NOMO-1 treated with dmso at 0.1 percent for 144 hours (cell line): ENCODE results near the gene SEC61A2.

Experiments
- DNase-seq: peaks from one replicate; lab custom pipeline; 2025; ENCODE audit not compliant: unreplicated experiment; lab: John Stamatoyannopoulos, UW

Gene SEC61A2

DNA sequence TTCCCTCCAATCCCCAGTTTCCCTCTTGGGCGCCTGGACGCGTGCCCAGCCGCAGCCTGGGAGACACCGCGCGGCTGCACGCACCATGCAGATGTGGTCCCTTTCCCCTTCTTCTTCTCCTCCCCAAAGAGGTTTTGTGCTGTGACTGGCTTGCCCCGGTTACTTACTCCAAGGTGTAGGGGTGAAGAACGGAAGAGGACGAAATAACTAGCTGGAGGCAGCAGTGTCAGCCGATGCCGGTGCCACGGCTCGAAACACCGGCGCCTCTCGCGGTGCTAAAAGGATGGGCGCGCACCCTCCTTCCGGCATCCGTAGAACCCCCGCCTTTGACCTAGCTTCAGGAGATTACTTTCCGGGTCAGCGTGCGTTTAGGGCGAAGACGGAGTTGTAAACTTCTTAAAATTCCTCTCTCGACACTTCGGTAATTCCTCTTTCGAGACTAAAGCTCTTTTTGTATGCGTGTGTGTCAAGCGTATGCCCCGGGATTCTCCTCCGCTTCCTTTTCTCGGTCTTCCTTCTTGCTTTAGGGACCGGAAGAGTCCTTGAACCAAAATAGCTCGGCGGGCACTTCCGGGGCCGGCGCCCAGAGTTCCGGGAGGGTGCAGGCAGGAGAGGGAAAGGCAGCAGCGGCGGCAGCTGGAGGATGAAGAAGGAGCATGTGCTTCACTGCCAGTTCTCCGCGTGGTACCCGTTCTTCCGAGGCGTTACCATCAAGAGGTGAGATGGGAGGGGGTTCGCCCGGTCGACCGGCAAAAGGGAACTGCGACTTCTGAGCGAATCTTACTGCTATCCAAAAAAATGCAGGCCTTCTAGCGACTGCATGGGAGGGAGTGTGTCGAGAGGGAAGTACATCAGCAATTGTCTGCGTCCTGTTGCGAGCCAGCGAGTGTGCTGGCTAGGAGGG lies 66.4 kb downstream of the SEC61A2 start, which contains the start of the genes CDC123 and NUDT5:
CDC123 (plus strand) TSS at position 586 of the 904 bp plus-strand sequence; CDS start at position 644, 58 bp downstream.
NUDT5 (minus strand) TSS at position 289 of the 904 bp plus-strand sequence. CDS start 9,600 bp downstream, outside the sequence.
- peak; percentile 95 for DNase-seq

GRCh38 chr10:12196531-12197211 lies 67.2 kb downstream of the SEC61A2 start:
- no peak for DNase-seq

DNA sequence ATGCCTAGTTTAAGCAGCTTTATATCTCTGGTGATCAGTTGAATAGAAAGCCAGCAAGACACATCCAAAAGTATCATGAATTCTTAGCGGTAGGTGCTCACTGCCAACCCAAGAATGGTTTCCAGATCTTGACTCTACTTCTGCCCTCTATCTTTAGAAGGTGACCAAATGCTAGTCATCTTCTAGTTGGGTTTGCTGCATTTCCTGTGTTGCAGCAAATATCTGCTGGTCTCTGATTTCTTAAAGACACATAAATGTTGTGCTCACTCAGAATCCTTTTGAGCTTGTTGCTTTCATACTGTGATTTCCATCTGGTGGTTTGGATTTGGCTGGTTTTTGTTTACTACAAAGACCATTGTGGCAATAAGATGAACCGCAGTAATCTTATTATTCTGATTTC lies 68.7 kb downstream of the SEC61A2 start:
- DNase-seq, result peak; percentile 15

GRCh38 chr10:12200850-12201249 lies 71.4 kb downstream of the SEC61A2 start:
- no peak for DNase-seq

DNA sequence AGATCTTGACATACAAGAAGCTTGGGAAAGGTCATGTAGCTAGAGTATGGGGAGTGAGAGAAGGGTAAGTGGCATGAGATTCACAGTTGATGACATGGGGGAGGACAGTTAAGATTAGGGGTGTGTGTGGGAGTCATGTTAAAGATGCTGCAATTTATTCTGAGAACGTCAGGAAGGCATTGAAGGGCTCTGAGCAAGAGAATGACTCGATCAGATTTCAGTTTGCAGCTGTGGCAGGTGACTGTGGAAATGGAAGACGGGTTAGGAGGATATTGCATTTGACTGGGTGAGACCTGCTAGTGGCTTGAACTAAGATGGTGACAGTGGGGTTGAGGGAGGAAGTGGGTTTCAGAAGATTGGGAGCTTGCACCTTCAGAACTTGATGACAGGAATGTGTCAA lies 72.1 kb downstream of the SEC61A2 start:
- no peak for DNase-seq

DNA sequence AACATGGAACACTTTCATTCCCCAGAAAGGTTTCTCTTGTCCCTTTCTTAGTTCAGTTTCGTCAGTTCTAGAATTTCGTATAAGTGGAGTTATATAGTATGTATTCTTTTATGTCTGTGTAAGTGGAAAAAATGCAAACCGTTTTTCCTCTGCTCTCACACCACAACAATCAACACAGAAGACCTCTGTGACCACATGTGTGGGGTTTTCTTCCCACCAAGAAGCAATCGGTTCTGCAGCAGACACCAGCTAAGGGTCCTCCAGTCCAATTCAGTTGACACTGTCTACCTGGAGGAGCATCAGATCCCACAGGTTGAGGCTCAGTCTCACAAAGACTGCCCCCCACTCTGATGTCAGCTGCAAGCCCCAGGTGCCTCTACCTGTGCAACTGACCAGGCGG lies 72.7 kb downstream of the SEC61A2 start:
- no peak for DNase-seq

- DNase-seq, result no peak
Observed at GRCh38 chr10:12205082-12205481, 75.6 kb downstream of the SEC61A2 start.

GRCh38 chr10:12207114-12207513 lies 77.6 kb downstream of the SEC61A2 start:
- DNase-seq, result no peak

- no peak for DNase-seq
Observed at GRCh38 chr10:12208460-12208859, 79.0 kb downstream of the SEC61A2 start.

GRCh38 chr10:12212454-12212853 lies 83.0 kb downstream of the SEC61A2 start:
- no peak for DNase-seq

- no peak for DNase-seq
Observed at GRCh38 chr10:12213621-12214020, 84.1 kb downstream of the SEC61A2 start.

GRCh38 chr10:12214093-12214492 lies 84.6 kb downstream of the SEC61A2 start:
- DNase-seq, result no peak

GRCh38 chr10:12214763-12215218 lies 85.3 kb downstream of the SEC61A2 start:
- no peak for DNase-seq
